Fibroblast of skin of back (primary cell): ENCODE results near the gene MT1M.

ENCODE experiments used
- DNase-seq: peaks from one replicate; pipeline ENCODE4 v3.0.0-alpha.2; 2013

The MT1M gene

GRCh38 chr16:56679078-56679730 is 46.7 kb downstream of the MT1M start:
- no peak for DNase-seq

GRCh38 chr16:56679818-56680217 is 47.4 kb downstream of the MT1M start:
- no peak for DNase-seq

- peak; percentile 86 for DNase-seq
These were observed 49.7 kb downstream of the MT1M start, which contains the start of gene MT1X for GRCh38 chr16:56681939-56682702. Gene MT1X (plus strand): TSS chr16:56682470. CDS start chr16:56682541, 71 bp downstream.

- no peak for DNase-seq
These were observed 50.4 kb downstream of the MT1M start for GRCh38 chr16:56682703-56683397.
